ENCODE measurements around the gene TOP3B. TPM values are rescaled to one million over a fixed set of nuclear protein-coding genes. Genes with fewer than 3 reads are reported as not detected.
"Not testable (repeated sequence)": the region's sequence is repeated elsewhere in the genome, so short reads cannot be mapped to it uniquely, and the experiment has no call there.

TOP3B gene
- total RNA-seq, 1 donor from 2014 or later: 13.1 TPM

DNA sequence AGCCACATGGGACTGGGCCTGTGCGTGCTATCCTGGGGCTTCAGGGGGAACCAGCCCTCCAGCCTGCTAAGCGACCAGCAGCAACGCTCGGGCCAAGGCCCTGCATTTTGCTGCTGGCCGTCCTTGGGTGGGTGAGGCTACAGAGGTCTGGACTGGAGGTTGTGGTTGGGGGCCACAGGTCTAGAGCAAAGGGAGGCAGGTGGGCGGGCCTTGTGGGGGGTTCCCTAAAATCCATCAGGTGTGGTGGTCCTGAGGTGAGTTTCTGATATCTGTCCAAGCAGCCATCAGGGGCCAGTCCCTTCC, 64.7 kb downstream of the TOP3B start:
- intact Hi-C loops (cut with DNase I): loop anchor here (5.0 kb wide), 1 partner anchor 121 kb away; no protein-coding TSS in a partner anchor

GRCh38 chr22:21917181-21917958, 65.2 kb downstream of the TOP3B start:
- intact Hi-C loops (cut with DNase I): loop anchor here (5.0 kb wide), 1 partner anchor 120 kb away; no protein-coding TSS in a partner anchor
- no peak for DNase-seq (ENCODE audit: low spot score)

More for the DNA sequence above, 64.7 kb downstream of the TOP3B start:
- no peak for DNase-seq (ENCODE audit: low spot score)

GRCh38 chr22:21916309-21916918, 66.2 kb downstream of the TOP3B start:
- intact Hi-C loops (cut with DNase I): loop anchor here (5.0 kb wide), 1 partner anchor 119 kb away; no protein-coding TSS in a partner anchor
- no peak for DNase-seq (ENCODE audit: low spot score)

- DNase-seq (ENCODE audit: low spot score): no peak
- intact Hi-C loops (cut with DNase I): loop anchor here (5.0 kb wide), 1 partner anchor 118 kb away; no protein-coding TSS in a partner anchor
Measured at GRCh38 chr22:21915624-21916308, 66.8 kb downstream of the TOP3B start.

- DNase-seq (ENCODE audit: low spot score); intact Hi-C loops (cut with DNase I): not testable (repeated sequence)
Measured at GRCh38 chr22:21914033-21914642, 68.4 kb downstream of the TOP3B start.

GRCh38 chr22:21910367-21910766, 72.2 kb downstream of the TOP3B start:
- peak; percentile 14 for DNase-seq (ENCODE audit: low spot score)

DNA sequence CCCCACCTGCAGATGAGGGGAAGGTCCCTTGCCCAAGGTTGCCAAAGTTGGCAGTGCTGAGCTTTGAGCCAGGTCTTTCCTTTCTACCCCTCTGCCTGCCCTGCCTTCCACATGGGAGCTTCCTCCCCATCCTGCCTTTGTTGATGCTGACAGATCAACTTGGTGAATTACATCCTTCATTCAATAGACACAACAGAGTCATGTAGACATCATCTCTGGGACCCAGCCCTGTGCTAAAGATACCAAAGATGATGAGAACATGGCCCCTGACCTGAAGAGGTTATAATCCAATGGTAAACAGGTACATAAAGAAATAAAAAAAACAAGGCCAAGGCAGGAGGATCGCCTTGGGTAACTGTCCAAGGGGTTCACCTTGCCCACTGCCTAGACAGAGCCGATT, 72.7 kb downstream of the TOP3B start:
- no peak for DNase-seq (ENCODE audit: low spot score)
- intact Hi-C loops (cut with DNase I): no loop called here

More at GRCh38 chr22:21910367-21910766, 72.2 kb downstream of the TOP3B start:
- intact Hi-C loops (cut with DNase I): not testable (repeated sequence)

DNA sequence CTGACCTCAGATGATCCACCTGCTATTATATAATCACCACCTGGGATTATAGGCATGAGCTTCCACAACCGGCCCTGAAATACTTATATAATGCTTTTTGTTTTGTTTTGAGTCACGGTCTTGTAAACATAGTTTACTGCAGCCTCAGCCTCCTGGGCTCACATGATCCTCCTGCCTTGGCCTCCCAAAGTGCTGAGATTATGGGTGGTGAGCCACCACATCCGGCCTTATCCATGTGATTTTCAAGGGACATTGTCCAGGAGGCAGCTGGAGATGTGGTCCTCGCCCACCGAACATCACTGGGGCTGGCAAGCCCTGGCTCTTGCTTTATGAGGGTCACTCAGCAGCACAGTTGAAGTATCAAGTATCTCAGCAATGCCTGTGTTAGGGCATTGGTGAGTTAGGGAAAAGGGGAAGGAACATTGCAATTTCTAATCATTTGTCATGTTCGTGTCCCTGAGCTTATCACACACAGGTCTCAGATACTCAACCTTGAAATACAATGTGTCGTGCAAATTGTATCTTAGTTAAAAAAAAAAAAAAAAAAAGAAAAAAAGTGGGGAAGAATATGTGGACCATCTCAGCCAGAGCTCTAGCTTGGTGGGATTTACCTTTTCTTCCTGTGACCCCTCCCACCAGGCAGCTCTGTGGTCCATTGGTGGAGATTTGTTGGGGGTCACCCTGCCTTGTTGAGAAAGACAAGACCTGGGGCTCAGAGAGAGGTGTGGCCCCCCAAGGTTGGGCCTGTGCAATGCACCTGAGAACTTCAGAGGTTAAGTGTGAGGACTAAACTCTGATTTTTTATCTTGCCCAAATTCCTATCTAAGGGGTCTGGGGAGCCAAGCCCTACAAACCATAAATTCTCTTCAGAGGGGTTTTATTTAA, 74.7 kb downstream of the TOP3B start:
- peak; percentile 51 for DNase-seq (ENCODE audit: low spot score)
- intact Hi-C loops (cut with DNase I): no loop called here

Other genes with a start within 250 kb of the TOP3B start
- gene YPEL1, start 247.0 kb downstream of the TOP3B start, total RNA-seq: 9.6 TPM
- gene MAPK1, start 115.1 kb downstream of the TOP3B start, total RNA-seq: 124 TPM
- gene PPM1F, start 29.9 kb downstream of the TOP3B start, total RNA-seq: 20.5 TPM